ENCODE data around the gene RPS6KA5. TPM values are rescaled to one million over a fixed set of nuclear protein-coding genes. Genes with fewer than 3 reads are reported as not detected.
A peak's percentile ranks its signal among the peaks of the same experiment; 100 is the strongest.

Gene RPS6KA5
- total RNA-seq, 2 donors from 2014 or later = 5.3 to 9.6 TPM

GRCh38 chr14:90816681-90817436, 243.6 kb downstream of the RPS6KA5 start:
- peak overlapping the region; percentile 19 to 30 for H3K4me3 ChIP-seq
- TF ChIP-seq, protein P1, sequence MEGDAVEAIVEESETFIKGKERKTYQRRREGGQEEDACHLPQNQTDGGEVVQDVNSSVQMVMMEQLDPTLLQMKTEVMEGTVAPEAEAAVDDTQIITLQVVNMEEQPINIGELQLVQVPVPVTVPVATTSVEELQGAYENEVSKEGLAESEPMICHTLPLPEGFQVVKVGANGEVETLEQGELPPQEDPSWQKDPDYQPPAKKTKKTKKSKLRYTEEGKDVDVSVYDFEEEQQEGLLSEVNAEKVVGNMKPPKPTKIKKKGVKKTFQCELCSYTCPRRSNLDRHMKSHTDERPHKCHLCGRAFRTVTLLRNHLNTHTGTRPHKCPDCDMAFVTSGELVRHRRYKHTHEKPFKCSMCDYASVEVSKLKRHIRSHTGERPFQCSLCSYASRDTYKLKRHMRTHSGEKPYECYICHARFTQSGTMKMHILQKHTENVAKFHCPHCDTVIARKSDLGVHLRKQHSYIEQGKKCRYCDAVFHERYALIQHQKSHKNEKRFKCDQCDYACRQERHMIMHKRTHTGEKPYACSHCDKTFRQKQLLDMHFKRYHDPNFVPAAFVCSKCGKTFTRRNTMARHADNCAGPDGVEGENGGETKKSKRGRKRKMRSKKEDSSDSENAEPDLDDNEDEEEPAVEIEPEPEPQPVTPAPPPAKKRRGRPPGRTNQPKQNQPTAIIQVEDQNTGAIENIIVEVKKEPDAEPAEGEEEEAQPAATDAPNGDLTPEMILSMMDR (IDR thresholded peaks at IDR 0.05) = no peak
- peaks cover 0 to 26% of the 10 kb centered on the region in 2 donors for H3K4me1 ChIP-seq
- no peaks in the 10 kb centered on the region for H3K27me3 ChIP-seq
- no peaks in the 10 kb centered on the region for H3K36me3 ChIP-seq
- peak overlapping the region; percentile 35 to 62 for H3K27ac ChIP-seq
- H3K9me3 ChIP-seq = no peaks in the 10 kb centered on the region
- DNase-seq (ENCODE audit: low spot score) = no peak

DNA sequence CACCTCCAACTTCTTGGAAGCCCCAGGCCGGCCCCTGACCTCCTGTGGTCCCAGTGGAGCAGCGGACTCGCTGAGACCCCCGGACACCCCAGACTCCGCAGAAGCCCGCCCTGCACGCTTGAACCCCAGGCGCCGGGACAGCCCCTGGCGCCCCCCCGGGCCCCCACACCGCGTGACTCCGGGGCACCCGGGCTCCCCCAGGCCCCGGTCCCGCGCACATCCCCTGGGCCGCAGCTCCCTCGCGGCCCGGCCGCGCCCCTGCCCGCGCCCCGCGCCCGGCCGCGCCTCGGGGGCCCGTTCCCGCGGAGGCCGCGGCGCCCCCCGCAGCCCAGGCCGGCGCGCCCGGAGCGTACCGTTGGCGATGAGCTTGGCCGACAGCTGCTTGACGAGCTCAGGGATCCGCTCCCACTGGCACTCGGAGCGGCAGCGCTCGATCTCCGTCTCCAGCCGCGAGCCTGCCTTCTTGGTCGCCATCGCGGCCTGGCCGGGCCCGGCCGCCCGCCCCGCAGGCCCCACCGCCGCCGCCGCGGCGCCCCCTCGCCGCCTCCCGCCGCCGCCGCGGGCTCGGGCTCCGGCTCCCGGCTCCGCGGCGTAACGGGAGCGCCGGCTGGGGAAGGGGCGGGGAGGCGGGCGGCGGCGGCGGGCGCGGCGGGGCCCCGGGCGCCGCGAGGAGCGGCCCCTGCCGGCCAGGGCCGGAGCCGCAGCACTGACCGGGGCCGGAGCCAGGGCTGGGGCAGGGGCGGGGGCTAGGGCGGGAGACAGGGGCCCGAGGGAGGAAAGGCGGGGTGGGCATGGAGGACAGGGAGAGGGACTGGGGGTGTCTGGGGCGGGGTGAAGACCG, 244.4 kb downstream of the RPS6KA5 start, which contains the start of gene TTC7B:
TSS of gene TTC7B (minus strand) at position 609 of the 841 bp plus-strand sequence. CDS start at position 474, 135 bp downstream.
- Histone ChIP-seq H3K4me1 (peaks cover 0 to 26% of the 10 kb centered on the region in 2 donors), H3K9me3 (no peaks in the 10 kb centered on the region), H3K27ac (peak within 1 kb of the TSS; percentile 53 to 75), H3K4me3 (peak within 1 kb of the TSS; percentile 75 to 86), H3K36me3 (no peaks in the 10 kb centered on the region), H3K27me3 (no peaks in the 10 kb centered on the region)
- TF ChIP-seq, protein P1 (IDR thresholded peaks at IDR 0.05) = peak; percentile 34 to 48
- DNase-seq (ENCODE audit: low spot score) = no peak

DNA sequence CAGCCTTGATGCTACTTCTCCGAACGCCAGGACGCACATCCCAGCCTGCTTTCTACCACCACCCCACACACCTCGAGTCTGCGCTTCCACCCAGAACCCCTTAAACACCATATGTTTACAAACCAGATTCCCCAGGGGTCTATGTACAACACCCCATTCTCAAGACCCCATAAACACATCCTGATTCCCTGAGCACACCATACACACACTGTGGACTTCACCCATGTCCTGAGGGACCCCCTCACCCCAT, 244.9 kb downstream of the RPS6KA5 start:
- peaks cover 0 to 26% of the 10 kb centered on the region in 2 donors for H3K4me1 ChIP-seq
- peak overlapping the region; percentile 53 to 75 for H3K27ac ChIP-seq
- H3K9me3 ChIP-seq = no peaks in the 10 kb centered on the region
- no peaks in the 10 kb centered on the region for H3K27me3 ChIP-seq
- peak overlapping the region; percentile 75 to 86 for H3K4me3 ChIP-seq
- TF ChIP-seq, protein P1 (IDR thresholded peaks at IDR 0.05) = no peak
- DNase-seq (ENCODE audit: low spot score) = no peak
- H3K36me3 ChIP-seq = no peaks in the 10 kb centered on the region

- peak overlapping the region; percentile 53 to 75 for H3K27ac ChIP-seq
- no peak for DNase-seq (ENCODE audit: low spot score)
These were observed 245.5 kb downstream of the RPS6KA5 start for GRCh38 chr14:90814806-90815571.

GRCh38 chr14:90813442-90813841, 247.0 kb downstream of the RPS6KA5 start:
- TF ChIP-seq, protein P1 (IDR thresholded peaks at IDR 0.05) = no peak
- H3K27me3 ChIP-seq = no peaks in the 10 kb centered on the region
- peaks cover 0 to 39% of the 10 kb centered on the region in 2 donors for H3K4me1 ChIP-seq
- H3K4me3 ChIP-seq = no peak overlapping the region
- no peaks in the 10 kb centered on the region for H3K36me3 ChIP-seq
- no peak for DNase-seq (ENCODE audit: low spot score)
- no peak overlapping the region for H3K27ac ChIP-seq
- no peaks in the 10 kb centered on the region for H3K9me3 ChIP-seq

More at GRCh38 chr14:90814806-90815571, 245.5 kb downstream of the RPS6KA5 start:
- no peaks in the 10 kb centered on the region for H3K36me3 ChIP-seq
- H3K4me1 ChIP-seq = peaks cover 0 to 26% of the 10 kb centered on the region in 2 donors
- H3K4me3 ChIP-seq = peak overlapping the region; percentile 75 to 86
- H3K27me3 ChIP-seq = no peaks in the 10 kb centered on the region
- TF ChIP-seq, protein P1 (IDR thresholded peaks at IDR 0.05) = no peak
- no peaks in the 10 kb centered on the region for H3K9me3 ChIP-seq
